ENCODE measurements around the gene PMPCB. TPM values are rescaled to one million over a fixed set of nuclear protein-coding genes. Genes with fewer than 3 reads are reported as not detected.

Gene PMPCB
- total RNA-seq, 2 experiments from 2014 or later: 90.3 to 91.9 TPM

DNA sequence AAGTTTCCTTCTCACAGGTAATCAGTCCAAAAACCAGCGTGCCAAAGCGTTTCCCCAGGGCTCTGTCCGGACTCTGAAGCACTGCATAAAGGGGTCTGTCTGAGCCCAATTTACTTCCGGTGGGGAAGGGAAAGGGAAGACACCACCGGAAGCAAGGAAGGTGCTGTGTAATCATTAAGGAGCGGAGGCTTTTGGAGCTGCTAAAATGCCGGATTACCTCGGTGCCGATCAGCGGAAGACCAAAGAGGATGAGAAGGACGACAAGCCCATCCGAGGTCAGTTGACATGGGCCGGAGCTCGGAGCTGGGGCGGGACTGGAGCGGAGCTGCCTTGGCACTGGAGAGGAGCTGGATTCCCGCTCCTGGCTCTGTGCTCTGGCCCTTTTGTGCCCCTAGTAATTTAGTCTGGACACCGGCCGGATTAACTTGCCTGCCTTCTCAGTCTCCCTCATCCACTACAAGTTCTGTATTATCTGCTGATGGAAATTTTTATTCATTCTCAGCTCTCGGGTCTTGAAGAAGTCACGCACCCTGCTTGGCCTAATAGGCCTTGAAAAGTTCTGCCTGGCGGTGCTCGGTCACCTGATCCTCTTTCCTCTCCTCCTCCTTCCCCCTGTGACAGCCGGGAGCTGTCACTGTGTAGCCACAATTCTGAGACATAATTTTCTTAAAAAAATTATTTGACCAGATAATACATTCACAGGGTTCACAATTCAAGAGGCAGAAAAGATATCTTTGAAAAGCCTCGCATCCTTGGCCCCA is 50.5 kb downstream of the PMPCB start, which contains the start of gene PSMC2:
Gene PSMC2 (plus strand): TSS at position 137 of the 761 bp plus-strand sequence. CDS start 69 bp downstream, at position 206.
- peak; percentile 80 for DNase-seq
- Mint-ChIP-seq H3K36me3 (peaks cover 24% of the 10 kb centered on the region), H3K27ac (peak within 1 kb of the TSS; percentile 98), H3K27me3 (no peaks in the 10 kb centered on the region), H3K9me3 (no peaks in the 10 kb centered on the region), H3K4me1 (peaks cover 41% of the 10 kb centered on the region), H3K4me3 (peak within 1 kb of the TSS; percentile 98)

DNA sequence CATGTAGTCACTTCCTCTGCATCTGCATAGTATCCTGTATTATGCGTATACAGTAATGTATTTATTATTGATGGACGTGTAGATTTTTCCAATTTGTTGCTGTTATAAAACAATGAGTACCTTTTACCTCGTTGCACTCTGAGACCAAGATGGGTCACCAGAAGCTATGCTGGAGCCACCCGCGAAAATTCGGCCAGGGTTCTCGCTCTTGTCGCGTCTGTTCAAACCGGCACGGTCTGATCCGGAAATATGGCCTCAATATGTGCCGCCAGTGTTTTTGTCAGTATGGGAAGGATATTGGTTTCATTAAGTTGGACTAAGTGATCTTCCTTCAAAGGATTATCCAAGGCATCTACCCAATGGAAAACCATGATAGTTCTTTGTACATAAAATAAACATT is 51.2 kb downstream of the PMPCB start:
- no peaks in the 10 kb centered on the region for H3K9me3 Mint-ChIP-seq
- peaks cover 44% of the 10 kb centered on the region for H3K4me1 Mint-ChIP-seq
- peak overlapping the region; percentile 87 for H3K27ac Mint-ChIP-seq
- H3K27me3 Mint-ChIP-seq: no peaks in the 10 kb centered on the region
- H3K36me3 Mint-ChIP-seq: peaks cover 26% of the 10 kb centered on the region
- peak overlapping the region; percentile 98 for H3K4me3 Mint-ChIP-seq
- DNase-seq: peak; percentile 5

DNA sequence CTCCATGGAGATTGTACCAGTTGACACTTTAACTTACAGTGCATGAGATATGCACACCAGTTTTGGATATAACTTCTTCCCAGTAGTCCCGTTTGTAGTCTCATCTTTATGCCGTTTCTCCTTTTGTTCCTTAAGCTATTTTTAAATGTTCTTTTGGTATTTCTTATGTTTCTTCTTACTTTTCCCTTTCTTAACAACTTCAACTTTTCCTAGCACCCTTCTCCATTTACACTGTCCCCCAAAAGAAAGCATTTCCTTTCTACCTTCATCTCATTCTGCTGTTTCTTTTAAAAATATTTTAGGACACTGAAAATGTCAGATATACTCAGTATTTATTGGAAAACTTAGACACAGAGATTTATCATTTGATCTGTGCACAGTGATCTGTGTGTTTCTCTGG is 51.7 kb downstream of the PMPCB start:
- H3K9me3 Mint-ChIP-seq: no peaks in the 10 kb centered on the region

DNA sequence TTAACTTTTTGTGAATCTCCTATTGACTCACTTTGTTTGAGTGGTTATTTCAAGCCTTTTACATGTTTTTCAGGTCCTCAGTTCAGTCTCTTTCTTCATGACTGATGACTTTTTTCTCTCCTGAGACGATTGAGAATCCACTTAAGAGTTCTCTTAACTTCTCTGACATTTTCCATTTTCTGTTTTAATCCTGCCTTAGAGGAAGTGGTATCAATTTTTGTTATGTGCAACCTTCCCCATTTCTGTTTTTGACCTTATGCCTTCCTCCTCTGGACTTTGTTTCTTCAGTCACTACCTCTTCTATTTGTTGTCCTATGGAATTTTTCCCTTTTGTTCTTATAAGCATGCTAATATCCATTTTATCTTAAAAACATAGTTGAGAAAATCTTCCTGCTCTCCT is 52.6 kb downstream of the PMPCB start:
- Mint-ChIP-seq H3K4me1 (peaks cover 44% of the 10 kb centered on the region), H3K27me3 (no peaks in the 10 kb centered on the region), H3K27ac (peak overlapping the region; percentile 22), H3K4me3 (peak overlapping the region; percentile 75), H3K36me3 (peaks cover 20% of the 10 kb centered on the region), H3K9me3 (no peaks in the 10 kb centered on the region)
- no peak for DNase-seq

More for the DNA sequence above, 51.7 kb downstream of the PMPCB start:
- H3K36me3 Mint-ChIP-seq: peaks cover 22% of the 10 kb centered on the region
- no peaks in the 10 kb centered on the region for H3K27me3 Mint-ChIP-seq
- peak overlapping the region; percentile 98 for H3K4me3 Mint-ChIP-seq
- peak overlapping the region; percentile 64 for H3K27ac Mint-ChIP-seq
- peaks cover 44% of the 10 kb centered on the region for H3K4me1 Mint-ChIP-seq
- no peak for DNase-seq

Other genes with a start within 250 kb of the PMPCB start
- under 1 TPM; 0.78 to 0.82 TPM for gene FBXL13, start 222.6 kb upstream of the PMPCB start, total RNA-seq
- 10 to 100 TPM; 51.1 to 54.1 TPM for gene ARMC10, start 222.3 kb upstream of the PMPCB start, total RNA-seq
- 1 to 10 TPM; 4.1 to 4.9 TPM for gene NAPEPLD, start 148.3 kb upstream of the PMPCB start, total RNA-seq
- gene DNAJC2, start 47.3 kb downstream of the PMPCB start, total RNA-seq: 10 to 100 TPM; 61.5 to 66.8 TPM
- gene PSMC2, start 50.2 kb downstream of the PMPCB start, total RNA-seq: 100 to 1,000 TPM; 168 to 170 TPM
- not detected for gene SLC26A5, start 148.8 kb downstream of the PMPCB start, total RNA-seq

All from activated naive CD8-positive, alpha-beta T cell treated with anti-CD3 and anti-CD28 coated beads for 36 hours (primary cell).